RCC 7860 (cell line): Measurements from ENCODE around the gene KRT4.
A peak's percentile ranks its signal among the peaks of the same experiment; 100 is the strongest.
"Not testable (repeated sequence)": the region's sequence is repeated elsewhere in the genome, so short reads cannot be mapped to it uniquely, and the experiment has no call there.

Experiments used
- DNase-seq: peaks from one replicate; pipeline ENCODE4 v3.0.0-alpha.2; 2015; ENCODE audit warnings: low spot score
- FAIRE-seq: peaks from 2 replicates; lab custom pipeline; 2012; peaks lifted over from hg19 to GRCh38; lab: Jason Lieb, UNC

The KRT4 gene

GRCh38 chr12:52795332-52795674 lies 18.6 kb downstream of the KRT4 start:
- not testable (repeated sequence) for FAIRE-seq, DNase-seq

- DNase-seq = peak; percentile 49
- FAIRE-seq = peak; percentile 41
Observed at GRCh38 chr12:52794479-52795331, 19.2 kb downstream of the KRT4 start.

GRCh38 chr12:52792185-52793029 lies 21.5 kb downstream of the KRT4 start:
- DNase-seq = no peak
- FAIRE-seq = no peak

DNA sequence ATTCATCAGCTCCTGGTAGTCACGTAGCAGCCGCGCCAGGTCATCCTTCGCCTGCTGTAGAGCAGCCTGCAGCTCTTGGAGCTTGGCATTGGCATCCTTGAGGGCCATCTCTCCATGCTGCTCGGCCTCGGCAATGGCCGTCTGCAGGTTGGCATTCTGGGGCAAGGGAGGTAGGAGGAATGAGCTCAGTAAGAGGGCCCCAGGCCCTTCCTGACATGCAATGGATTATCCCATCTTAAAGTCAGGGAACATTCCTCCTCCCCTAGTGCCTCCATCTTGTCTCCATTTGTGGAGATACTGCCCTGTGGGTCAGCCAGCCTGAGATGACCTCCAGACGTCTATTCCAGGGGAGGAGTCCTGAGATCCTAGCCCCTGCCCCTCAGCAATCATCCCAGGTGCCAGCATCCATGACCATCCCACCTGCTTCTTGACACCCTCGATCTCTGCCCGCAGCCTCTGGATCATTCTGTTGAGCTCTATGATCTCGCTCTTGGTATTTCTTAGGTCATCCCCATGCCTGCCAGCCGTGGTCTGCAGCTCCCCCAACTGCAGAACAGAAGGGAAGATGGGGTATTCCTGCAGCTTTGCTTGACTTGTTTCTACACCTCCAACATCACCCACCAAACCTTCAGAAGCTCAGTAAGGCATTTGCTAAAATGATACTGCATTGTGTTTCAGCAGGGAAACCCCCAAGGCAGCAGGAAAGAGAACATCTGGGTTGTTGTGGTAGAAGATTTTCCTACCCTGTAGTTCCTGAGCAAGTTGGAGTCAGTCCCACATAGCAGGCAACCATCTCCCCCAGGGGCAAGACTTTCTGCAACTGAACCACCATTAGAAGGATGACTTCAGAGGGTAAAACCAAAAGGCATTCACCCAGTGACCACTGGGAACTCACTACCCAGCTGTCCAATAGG lies 22.4 kb downstream of the KRT4 start:
- no peak for FAIRE-seq
- no peak for DNase-seq

DNA sequence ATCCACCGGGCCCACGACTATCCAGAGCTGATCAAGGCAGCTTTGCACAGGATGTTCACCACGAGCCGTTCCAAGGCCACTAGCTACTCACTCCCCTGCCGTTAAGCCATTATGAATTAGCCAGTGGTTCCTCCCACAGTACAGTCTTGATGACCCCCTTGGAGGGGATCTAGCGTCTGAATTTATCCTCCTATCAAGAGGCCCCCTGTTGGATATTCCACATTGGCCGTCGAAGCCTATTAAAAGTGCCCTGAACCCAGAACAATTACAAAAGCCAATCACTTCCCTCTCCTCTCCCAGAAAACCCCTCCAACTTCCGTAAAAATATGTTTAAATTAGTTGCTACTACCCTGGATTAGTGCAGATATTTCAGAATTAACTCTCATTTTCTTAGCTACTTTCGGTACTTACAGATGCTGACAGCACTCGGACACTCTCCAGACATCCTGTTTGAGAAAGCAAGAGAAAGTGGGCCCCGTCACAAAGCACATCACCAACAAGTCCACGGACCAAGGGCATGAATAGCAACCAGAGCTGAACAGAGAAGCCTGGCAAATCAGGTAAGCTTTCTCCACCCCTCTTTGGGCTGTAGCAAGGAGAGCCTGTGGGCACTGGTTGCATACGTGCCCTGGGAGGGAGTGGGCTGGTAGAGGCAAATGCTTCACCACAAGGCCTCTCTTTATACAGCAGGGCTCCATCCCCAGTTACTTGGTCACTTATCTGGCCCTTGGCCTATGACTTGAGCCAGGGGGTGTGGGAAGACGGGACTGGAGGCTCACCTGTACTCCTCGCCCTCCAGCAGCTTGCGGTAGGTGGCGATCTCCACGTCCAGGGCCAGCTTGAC lies 23.3 kb downstream of the KRT4 start:
- no peak for FAIRE-seq

DNA sequence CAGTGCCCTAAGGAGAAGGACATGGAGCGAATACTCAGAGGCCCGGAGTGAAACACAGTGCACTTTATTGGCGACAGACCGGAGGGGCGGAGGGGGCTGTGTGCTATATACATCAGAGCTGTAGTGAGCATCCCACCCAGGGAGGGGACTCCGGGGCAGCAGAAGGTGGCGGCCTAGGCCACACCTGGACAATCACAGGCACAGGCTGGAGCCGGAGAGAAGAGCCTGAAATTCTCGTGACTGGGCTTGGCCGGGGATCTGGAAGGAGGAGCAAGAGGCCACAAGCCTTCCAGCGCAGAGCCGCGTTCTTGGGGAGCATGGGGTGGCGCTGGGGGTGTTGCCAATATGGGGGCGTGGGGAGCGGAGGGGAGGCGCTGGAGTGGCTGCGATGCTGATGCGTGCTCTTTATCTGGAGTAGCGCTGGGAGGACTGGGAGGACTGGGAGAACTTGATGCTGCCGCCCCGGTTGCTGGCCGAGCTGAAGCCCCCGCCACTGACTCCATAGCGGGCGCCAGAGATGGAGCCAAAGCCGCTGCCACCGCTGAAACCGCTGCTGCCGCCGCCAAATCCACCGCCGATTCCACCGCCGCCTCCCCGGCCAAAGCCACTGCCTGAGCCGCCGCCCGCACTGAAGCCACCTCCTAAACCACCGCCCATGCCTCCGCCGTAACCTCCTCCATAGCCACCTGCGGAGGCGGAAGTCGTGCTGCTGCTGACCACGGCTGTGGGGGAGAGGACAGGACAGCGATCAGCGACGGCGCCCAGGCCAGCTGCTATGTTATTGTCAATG lies 24.1 kb downstream of the KRT4 start:
- FAIRE-seq = no peak
- no peak for DNase-seq

More for the DNA sequence above, 23.3 kb downstream of the KRT4 start:
- no peak for DNase-seq

DNA sequence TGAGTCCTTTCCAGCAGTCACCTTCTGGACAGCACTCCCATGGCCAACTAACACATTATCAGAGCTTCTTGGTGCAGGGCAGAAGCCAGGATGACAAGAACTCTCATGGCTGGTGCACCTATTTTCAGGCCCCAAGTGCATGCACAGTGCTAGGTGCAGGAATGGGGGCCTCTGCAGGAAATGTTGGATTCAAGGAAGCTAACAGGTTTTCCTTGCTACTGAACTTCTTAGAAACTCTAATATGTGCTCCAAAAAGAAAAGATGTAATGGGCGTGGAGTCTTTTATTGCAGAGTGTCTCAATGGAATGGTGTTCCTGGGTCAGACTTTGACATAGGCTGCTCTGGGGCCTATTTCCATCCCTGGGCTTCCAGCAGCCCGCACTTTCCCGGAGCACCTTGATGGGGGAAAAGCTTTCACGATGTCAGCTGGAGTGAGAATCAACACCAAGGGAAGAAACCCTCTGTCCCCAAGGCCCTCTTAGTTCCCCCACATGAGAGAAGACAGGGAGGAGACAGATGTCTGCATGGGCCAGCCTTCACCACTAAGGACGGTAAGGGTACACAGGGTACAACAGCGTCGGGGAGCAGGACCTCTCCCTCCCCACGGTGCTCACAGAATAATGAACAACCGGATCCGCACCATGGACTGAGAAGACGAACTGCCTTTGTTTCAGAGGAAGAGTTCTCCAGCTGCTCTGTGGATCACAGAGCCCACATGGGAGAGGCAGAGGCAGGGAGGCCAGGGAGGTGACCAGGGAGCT lies 24.9 kb downstream of the KRT4 start:
- no peak for FAIRE-seq
- DNase-seq = no peak

DNA sequence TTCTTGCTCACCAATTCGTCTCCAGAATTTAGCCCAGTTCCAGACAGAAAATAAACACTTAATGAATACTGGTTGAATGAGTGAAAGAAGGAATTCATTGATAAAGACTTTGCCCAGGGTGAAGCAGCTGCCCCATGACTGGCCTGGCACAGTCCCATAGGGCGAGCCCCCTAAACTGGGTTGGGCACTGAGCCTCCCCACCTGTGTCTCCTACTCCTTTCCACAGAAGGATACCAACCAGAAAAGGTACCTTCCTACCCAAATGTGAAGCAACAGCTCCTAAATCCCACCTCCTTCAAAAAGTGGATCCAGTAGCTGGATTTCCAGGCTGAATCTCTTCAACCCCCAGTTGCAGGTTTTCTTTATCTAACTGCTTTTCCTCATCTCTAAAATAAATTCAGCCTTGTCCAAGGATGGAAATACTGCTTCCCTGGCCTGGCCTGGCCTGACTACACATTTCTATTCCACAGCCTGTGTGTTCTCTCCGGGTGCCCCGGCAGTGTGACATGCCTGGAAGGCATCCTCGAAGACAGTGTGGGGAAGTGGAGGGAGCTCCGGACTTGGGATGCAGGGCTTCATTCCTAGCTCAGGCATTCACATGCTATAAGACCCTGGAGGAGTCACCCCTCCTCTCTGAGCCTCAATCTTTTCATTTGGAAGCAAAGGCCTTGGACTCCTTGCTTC lies 25.6 kb downstream of the KRT4 start:
- FAIRE-seq = no peak

GRCh38 chr12:52787324-52788191 lies 26.4 kb downstream of the KRT4 start:
- DNase-seq (no peak), FAIRE-seq (no peak)

More for the DNA sequence above, 25.6 kb downstream of the KRT4 start:
- no peak for DNase-seq

GRCh38 chr12:52784909-52785308 lies 29.0 kb downstream of the KRT4 start:
- no peak for DNase-seq
- FAIRE-seq = no peak

- no peak for DNase-seq
- no peak for FAIRE-seq
Observed at GRCh38 chr12:52783563-52784316, 30.2 kb downstream of the KRT4 start.

DNA sequence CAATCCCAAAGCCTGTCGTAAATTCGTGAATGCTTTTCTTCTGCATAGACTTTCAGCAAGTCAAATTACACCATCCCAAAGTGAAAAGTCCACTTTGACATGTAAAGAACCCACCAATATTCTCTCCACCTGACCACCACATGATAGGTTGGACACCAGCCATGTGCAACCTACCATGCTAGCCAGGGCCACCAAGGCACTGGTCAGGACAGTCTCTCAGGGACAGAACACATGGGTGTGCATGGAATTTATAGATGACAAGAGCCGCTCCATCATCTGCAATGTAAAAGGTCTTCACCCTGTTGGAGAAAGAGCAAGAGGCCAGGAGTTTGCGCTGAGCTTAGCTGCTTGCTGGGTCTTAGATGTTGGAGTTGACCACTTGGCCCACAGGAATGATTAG lies 31.4 kb downstream of the KRT4 start:
- DNase-seq (no peak), FAIRE-seq (no peak)

- FAIRE-seq (no peak), DNase-seq (no peak)
Observed at GRCh38 chr12:52781399-52782082, 32.4 kb downstream of the KRT4 start.

DNA sequence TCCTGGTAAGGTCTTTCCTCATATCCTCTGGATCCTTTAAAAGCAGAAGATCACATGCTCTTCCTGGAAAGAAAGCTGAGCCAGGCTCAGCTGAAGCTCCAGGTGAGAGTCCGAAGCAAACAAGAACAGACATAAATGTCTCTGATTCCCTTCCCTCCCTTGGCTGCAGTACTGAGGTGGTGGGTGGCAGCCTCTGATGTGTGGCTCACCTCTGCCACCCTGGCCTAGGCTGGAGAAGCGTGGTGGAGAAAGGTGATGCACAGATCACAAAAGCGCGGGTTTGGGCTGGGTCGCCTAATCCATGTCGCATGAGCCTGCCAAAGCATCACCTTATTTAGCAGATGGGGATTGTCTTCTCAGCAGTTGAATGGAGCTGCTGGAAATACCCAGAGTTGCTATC lies 34.0 kb downstream of the KRT4 start:
- DNase-seq (no peak), FAIRE-seq (no peak)

GRCh38 chr12:52778833-52779232 lies 35.1 kb downstream of the KRT4 start:
- FAIRE-seq (no peak), DNase-seq (no peak)

DNA sequence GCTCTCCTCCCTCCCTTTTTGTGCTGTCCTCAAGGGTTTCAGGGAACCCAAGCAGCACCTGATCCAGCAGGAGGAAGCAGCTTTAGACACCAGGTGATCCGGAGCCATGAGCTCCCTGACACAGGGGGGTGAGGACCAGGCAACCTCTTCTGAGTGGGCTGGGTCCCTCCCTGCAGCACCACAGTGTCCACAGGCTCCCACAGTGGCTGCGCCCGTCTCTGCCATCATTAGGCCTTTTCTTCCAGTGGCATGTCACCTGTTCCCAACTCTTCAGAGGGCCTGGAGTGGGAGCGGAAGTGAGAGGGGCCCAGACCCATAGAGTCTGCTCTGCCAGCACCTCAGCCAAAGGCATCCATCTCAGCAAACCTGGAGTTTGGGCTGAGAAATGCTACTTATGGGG lies 36.4 kb downstream of the KRT4 start:
- DNase-seq (no peak), FAIRE-seq (no peak)
